ENCODE results near the gene FLCN.

The FLCN gene

GRCh38 chr17:17164156-17164555 is 72.8 kb downstream of the FLCN start:
- TF ChIP-seq EGR1 (IDR thresholded peaks at IDR 0.05), result no peak
